GM21381 (cell line): ENCODE data around the gene THAP4.
A peak's percentile ranks its signal among the peaks of the same experiment; 100 is the strongest.
"Not testable (repeated sequence)": the region's sequence is repeated elsewhere in the genome, so short reads cannot be mapped to it uniquely, and the experiment has no call there.

Experiments
- ATAC-seq: cut with Tn5 transposase; IDR thresholded peaks from one replicate; pipeline ENCODE4 v1.9.1; 2021; ENCODE audit warnings: mild to moderate bottlenecking, moderate library complexity; ENCODE audit not compliant: unreplicated experiment

The THAP4 gene

GRCh38 chr2:241613017-241613780 is 23.8 kb downstream of the THAP4 start:
- ATAC-seq: no peak

- no peak for ATAC-seq
Observed at GRCh38 chr2:241612156-241613016, 24.6 kb downstream of the THAP4 start.

- no peak for ATAC-seq
Observed at GRCh38 chr2:241611062-241611461, 25.9 kb downstream of the THAP4 start.

GRCh38 chr2:241609859-241610793 is 26.8 kb downstream of the THAP4 start:
- peak; percentile 94 for ATAC-seq

GRCh38 chr2:241608881-241609280 is 28.1 kb downstream of the THAP4 start:
- no peak for ATAC-seq

GRCh38 chr2:241607162-241607885 is 29.6 kb downstream of the THAP4 start:
- ATAC-seq: no peak

GRCh38 chr2:241606186-241606585 is 30.8 kb downstream of the THAP4 start:
- ATAC-seq: no peak

- ATAC-seq: no peak
Observed at GRCh38 chr2:241603686-241604085, 33.3 kb downstream of the THAP4 start.

- ATAC-seq: no peak
Observed at GRCh38 chr2:241602720-241603119, 34.2 kb downstream of the THAP4 start.

GRCh38 chr2:241601841-241602240 is 35.1 kb downstream of the THAP4 start:
- no peak for ATAC-seq

- no peak for ATAC-seq
Observed at GRCh38 chr2:241599615-241600014, 37.3 kb downstream of the THAP4 start.

- no peak for ATAC-seq
Observed at GRCh38 chr2:241598487-241598886, 38.5 kb downstream of the THAP4 start.

- no peak for ATAC-seq
Observed at GRCh38 chr2:241598061-241598460, 38.9 kb downstream of the THAP4 start.

- no peak for ATAC-seq
Observed at GRCh38 chr2:241597561-241597960, 39.4 kb downstream of the THAP4 start.

- ATAC-seq: no peak
Observed at GRCh38 chr2:241595600-241596140, 41.3 kb downstream of the THAP4 start.

- ATAC-seq: no peak
Observed at GRCh38 chr2:241593271-241593670, 43.7 kb downstream of the THAP4 start.

GRCh38 chr2:241592126-241592845 is 44.7 kb downstream of the THAP4 start:
- no peak for ATAC-seq

- ATAC-seq: not testable (repeated sequence)
Observed at GRCh38 chr2:241590496-241591455, 46.2 kb downstream of the THAP4 start.
